HUES6 (cell line): ENCODE results near the gene KRTAP2-3.
"Not testable (repeated sequence)": the region's sequence is repeated elsewhere in the genome, so short reads cannot be mapped to it uniquely, and the experiment has no call there.

Experiments
- H3K27ac ChIP-seq: 2 replicates; pipeline ENCODE4 v1.7.0; 2013; ENCODE audit warnings: low read depth, mild to moderate bottlenecking, low read length, inconsistent platforms
- H3K27me3 ChIP-seq: 2 replicates; pipeline ENCODE4 v1.6.1; 2013; ENCODE audit warnings: low read length; ENCODE audit not compliant: control insufficient read depth, insufficient read depth
- H3K36me3 ChIP-seq: 2 replicates; pipeline ENCODE4 v1.6.1; 2013; ENCODE audit warnings: low read length; ENCODE audit not compliant: control insufficient read depth, insufficient read depth
- H3K4me1 ChIP-seq: 2 replicates; pipeline ENCODE4 v1.6.1; 2013; ENCODE audit warnings: low read length; ENCODE audit not compliant: control insufficient read depth, insufficient read depth
- H3K4me3 ChIP-seq: 2 replicates; pipeline ENCODE4 v1.5.1; 2013; ENCODE audit warnings: low read depth, low read length
- H3K9ac ChIP-seq: one replicate; pipeline ENCODE4 v1.6.1; 2013; ENCODE audit warnings: mild to moderate bottlenecking, low read length
- H3K9me3 ChIP-seq: 2 replicates; pipeline ENCODE4 v1.6.1; 2013; ENCODE audit warnings: low read depth, low read length; ENCODE audit not compliant: control insufficient read depth, insufficient read depth

The KRTAP2-3 gene

GRCh38 chr17:41065829-41066624 is 6.1 kb upstream of the KRTAP2-3 start, which contains the start of gene KRTAP2-4:
KRTAP2-4 (minus strand) TSS chr17:41065879; CDS start chr17:41065845, 34 bp downstream.
- Histone ChIP-seq H3K4me3 (no peak within 1 kb of the TSS), H3K27ac (no peak within 1 kb of the TSS), H3K9me3 (no peaks in the 10 kb centered on the region), H3K9ac (no peak within 1 kb of the TSS), H3K4me1 (no peaks in the 10 kb centered on the region), H3K36me3 (no peaks in the 10 kb centered on the region), H3K27me3 (no peaks in the 10 kb centered on the region)

- H3K27me3 ChIP-seq, H3K9me3 ChIP-seq, H3K4me1 ChIP-seq: not testable (repeated sequence)
These were observed 5.2 kb upstream of the KRTAP2-3 start for GRCh38 chr17:41065016-41065689.

GRCh38 chr17:41064301-41064700 is 4.4 kb upstream of the KRTAP2-3 start:
- Histone ChIP-seq H3K27ac (no peak overlapping the region), H3K27me3 (no peaks in the 10 kb centered on the region), H3K9me3 (no peaks in the 10 kb centered on the region), H3K9ac (no peak overlapping the region), H3K36me3 (no peaks in the 10 kb centered on the region), H3K4me1 (peaks cover 4% of the 10 kb centered on the region; the same call in 1 of the 2 replicates), H3K4me3 (no peak overlapping the region)

More at GRCh38 chr17:41065016-41065689, 5.2 kb upstream of the KRTAP2-3 start:
- not testable (repeated sequence) for H3K9ac ChIP-seq, H3K36me3 ChIP-seq, H3K27ac ChIP-seq, H3K4me3 ChIP-seq

- Histone ChIP-seq H3K9me3 (no peaks in the 10 kb centered on the region), H3K9ac (no peak overlapping the region), H3K27me3 (no peaks in the 10 kb centered on the region), H3K27ac (no peak overlapping the region), H3K36me3 (no peaks in the 10 kb centered on the region), H3K4me3 (no peak overlapping the region), H3K4me1 (peaks cover 4% of the 10 kb centered on the region; the same call in 1 of the 2 replicates)
These were observed 3.5 kb upstream of the KRTAP2-3 start for GRCh38 chr17:41063449-41063848.

GRCh38 chr17:41061964-41062363 is 2.0 kb upstream of the KRTAP2-3 start:
- Histone ChIP-seq H3K36me3 (no peaks in the 10 kb centered on the region), H3K9me3 (no peaks in the 10 kb centered on the region; the same call in 1 of the 2 replicates), H3K27me3 (no peaks in the 10 kb centered on the region), H3K4me3 (no peak overlapping the region), H3K27ac (no peak overlapping the region), H3K9ac (no peak overlapping the region), H3K4me1 (peaks cover 4% of the 10 kb centered on the region; the same call in 1 of the 2 replicates)

- not testable (repeated sequence) for H3K36me3 ChIP-seq, H3K9ac ChIP-seq, H3K4me1 ChIP-seq, H3K4me3 ChIP-seq, H3K27ac ChIP-seq, H3K27me3 ChIP-seq, H3K9me3 ChIP-seq
These were observed 450 bp downstream of the KRTAP2-3 start for GRCh38 chr17:41059276-41060051.

GRCh38 chr17:41058741-41059140 is 1.2 kb downstream of the KRTAP2-3 start:
- Histone ChIP-seq H3K9me3 (no peaks in the 10 kb centered on the region; the same call in 1 of the 2 replicates), H3K27ac (no peak overlapping the region), H3K27me3 (no peaks in the 10 kb centered on the region), H3K4me3 (no peak overlapping the region), H3K9ac (no peak overlapping the region), H3K36me3 (no peaks in the 10 kb centered on the region), H3K4me1 (peaks cover 4% of the 10 kb centered on the region; the same call in 1 of the 2 replicates)

GRCh38 chr17:41057547-41057946 is 2.4 kb downstream of the KRTAP2-3 start:
- Histone ChIP-seq H3K36me3 (no peaks in the 10 kb centered on the region), H3K9me3 (no peaks in the 10 kb centered on the region; the same call in 1 of the 2 replicates), H3K4me3 (no peak overlapping the region), H3K4me1 (peaks cover 4% of the 10 kb centered on the region; the same call in 1 of the 2 replicates), H3K27me3 (no peaks in the 10 kb centered on the region), H3K9ac (no peak overlapping the region), H3K27ac (no peak overlapping the region)

GRCh38 chr17:41055130-41055529 is 4.8 kb downstream of the KRTAP2-3 start, which contains the start of gene KRTAP2-2:
KRTAP2-2 (minus strand) TSS chr17:41055230; CDS start chr17:41055211, 19 bp downstream.
- not testable (repeated sequence) for H3K27me3 ChIP-seq, H3K36me3 ChIP-seq, H3K9me3 ChIP-seq

GRCh38 chr17:41054556-41054955 is 5.4 kb downstream of the KRTAP2-3 start:
- not testable (repeated sequence) for H3K27me3 ChIP-seq, H3K36me3 ChIP-seq, H3K27ac ChIP-seq, H3K9me3 ChIP-seq, H3K4me3 ChIP-seq, H3K4me1 ChIP-seq, H3K9ac ChIP-seq

More at GRCh38 chr17:41055130-41055529, 4.8 kb downstream of the KRTAP2-3 start, which contains the start of gene KRTAP2-2:
- not testable (repeated sequence) for H3K9ac ChIP-seq, H3K27ac ChIP-seq, H3K4me3 ChIP-seq, H3K4me1 ChIP-seq
